Gastrocnemius medialis (tissue), 4 donors: Measurements from ENCODE around the gene RORC. TPM values are rescaled to one million over a fixed set of nuclear protein-coding genes. Genes with fewer than 3 reads are reported as not detected.
A peak's percentile ranks its signal among the peaks of the same experiment; 100 is the strongest.

Source experiments
- ATAC-seq, 2 donors: fragments of 150-250 bp; one replicate each; pipeline ENCODE4 v1.9.1; 2016
- DNase-seq, 2 donors: peaks; one replicate each; pipeline ENCODE4 v3.0.0-alpha.2; 2019
- H3K27ac ChIP-seq, 4 donors: fragments of 200-600 bp; sonication (generic); 1 replicate in 1 of 4; 2 replicates in 3 of 4; pipeline ENCODE4 v1.5.1; 2016 to 2018; ENCODE audit warnings: mild to moderate bottlenecking in 2 of 4, moderate library complexity in 1 of 4
- H3K27me3 ChIP-seq, 3 donors: fragments of 200-600 bp; sonication (generic) in 2 of 3; 1 replicate in 1 of 3; 2 replicates in 2 of 3; pipeline versions ENCODE4 v1.5.1 to v1.6.0; 2016 to 2019; ENCODE audit warnings: mild to moderate bottlenecking in 1 of 3, moderate library complexity in 1 of 3
- H3K36me3 ChIP-seq, 2 donors: fragments of 200-600 bp; sonication (generic) in 1 of 2; one replicate each; pipeline ENCODE4 v1.5.1; 2017 to 2018
- H3K4me1 ChIP-seq, 2 donors: fragments of 200-600 bp; sonication (generic) in 1 of 2; one replicate each; pipeline ENCODE4 v1.5.1; 2016 to 2017; ENCODE audit warnings: mild to moderate bottlenecking in 2 of 2
- H3K4me3 ChIP-seq, 4 donors: fragments of 200-600 bp; sonication (generic) in 3 of 4; 1 replicate in 1 of 4; 2 replicates in 3 of 4; pipeline ENCODE4 v1.5.1; 2016 to 2019; ENCODE audit warnings: mild to moderate bottlenecking in 2 of 4
- H3K9me3 ChIP-seq, 3 donors: fragments of 200-600 bp; sonication (generic) in 2 of 3; 1 replicate in 1 of 3; 2 replicates in 2 of 3; pipeline ENCODE4 v1.5.1; 2016 to 2019
- POLR2A ChIP-seq, 2 donors: fragments of 450-650 bp; IDR thresholded peaks; one replicate each; pipeline ENCODE4 v1.6.1; 2017; ENCODE audit warnings: antibody characterized with exemption in 2 of 2, mild to moderate bottlenecking in 2 of 2, moderate library complexity in 2 of 2
- in situ Hi-C, 4 donors: fragments of 200-750 bp; cut with MboI; loops; one replicate each; pipeline versions ENCODE4 v1.15.0 to v1.8.0; 2017; ENCODE audit warnings: low sequenced_read_pairs in 4 of 4
- intact Hi-C: fragments of 100-400 bp; cut with DNase I; formaldehyde crosslinking; loops from one replicate; pipeline ENCODE4 v1.15.1; 2023; ENCODE audit warnings: low total_unique reads
- total RNA-seq, 4 donors: library from RNA; depleted of rRNA; stranded (reverse); fragments of >200 nt; gene quantifications; one replicate each; pipeline versions ENCODE4 v1.1.0 to v1.2.3, GENCODE V29; 2016
- TF ChIP-seq, protein P1 (sequence below), 5 experiments: fragments of 450-650 bp in 3 of 5; fragments of 200-600 bp in 2 of 5; sonication (generic) in 2 of 5; IDR thresholded peaks in 4 of 5; conservative IDR thresholded peaks in 1 of 5; 1 replicate in 4 of 5; 2 replicates in 1 of 5; pipeline ENCODE4 v1.5.1; 2016 to 2019; ENCODE audit warnings: antibody characterized with exemption in 5 of 5, mild to moderate bottlenecking in 3 of 5, moderate library complexity in 3 of 5

RORC gene
- total RNA-seq, 4 donors from 2014 or later, result 61.3 to 251 (median 163) TPM

DNA sequence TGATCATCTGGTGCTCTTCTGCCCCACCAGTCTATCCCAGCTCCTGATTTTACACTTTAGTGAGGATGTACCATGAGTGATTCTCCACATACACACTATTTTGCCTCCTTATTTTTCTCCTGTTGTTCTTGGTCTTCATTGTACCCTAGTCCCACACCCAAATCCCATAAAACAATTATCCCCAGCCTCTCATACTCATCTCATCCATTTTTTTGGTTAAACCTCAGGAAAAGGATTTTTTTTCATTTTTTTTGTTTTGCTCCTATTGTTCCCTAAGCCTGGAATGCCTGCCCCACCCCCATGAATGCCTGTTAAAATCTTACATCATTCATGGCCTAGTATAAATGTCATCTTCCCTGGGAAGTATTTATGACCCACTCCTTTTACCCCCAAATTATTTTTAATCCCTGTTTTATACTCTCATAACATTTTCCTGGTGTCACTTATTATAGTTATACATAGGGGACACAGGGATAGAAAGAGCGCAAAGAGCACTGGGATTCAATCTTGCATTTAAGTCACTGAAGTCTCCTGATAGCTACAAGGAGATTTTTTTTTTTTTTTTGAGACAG is 21.5 kb downstream of the RORC start:
- DNase-seq, result no peak
- no peak overlapping the region for H3K4me3 ChIP-seq
- in situ Hi-C loops, result no loop called here
- peak overlapping the region in 3 of 4 donors; percentile 29 to 65 (median 36) for H3K27ac ChIP-seq
- H3K9me3 ChIP-seq, result no peaks in the 10 kb centered on the region
- no peak for ATAC-seq
- H3K27me3 ChIP-seq, result no peaks in the 10 kb centered on the region
- peaks cover 0 to 38% of the 10 kb centered on the region in 2 donors for H3K36me3 ChIP-seq
- intact Hi-C loops, result no loop called here
- TF ChIP-seq, protein P1, sequence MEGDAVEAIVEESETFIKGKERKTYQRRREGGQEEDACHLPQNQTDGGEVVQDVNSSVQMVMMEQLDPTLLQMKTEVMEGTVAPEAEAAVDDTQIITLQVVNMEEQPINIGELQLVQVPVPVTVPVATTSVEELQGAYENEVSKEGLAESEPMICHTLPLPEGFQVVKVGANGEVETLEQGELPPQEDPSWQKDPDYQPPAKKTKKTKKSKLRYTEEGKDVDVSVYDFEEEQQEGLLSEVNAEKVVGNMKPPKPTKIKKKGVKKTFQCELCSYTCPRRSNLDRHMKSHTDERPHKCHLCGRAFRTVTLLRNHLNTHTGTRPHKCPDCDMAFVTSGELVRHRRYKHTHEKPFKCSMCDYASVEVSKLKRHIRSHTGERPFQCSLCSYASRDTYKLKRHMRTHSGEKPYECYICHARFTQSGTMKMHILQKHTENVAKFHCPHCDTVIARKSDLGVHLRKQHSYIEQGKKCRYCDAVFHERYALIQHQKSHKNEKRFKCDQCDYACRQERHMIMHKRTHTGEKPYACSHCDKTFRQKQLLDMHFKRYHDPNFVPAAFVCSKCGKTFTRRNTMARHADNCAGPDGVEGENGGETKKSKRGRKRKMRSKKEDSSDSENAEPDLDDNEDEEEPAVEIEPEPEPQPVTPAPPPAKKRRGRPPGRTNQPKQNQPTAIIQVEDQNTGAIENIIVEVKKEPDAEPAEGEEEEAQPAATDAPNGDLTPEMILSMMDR (IDR thresholded peaks at IDR 0.05 in 4 of 5, conservative IDR thresholded peaks at IDR 0.05 in 1 of 5), result no peak
- no peak for TF ChIP-seq POLR2A (IDR thresholded peaks at IDR 0.05)
- H3K4me1 ChIP-seq, result peaks cover 3 to 23% of the 10 kb centered on the region in 2 donors

DNA sequence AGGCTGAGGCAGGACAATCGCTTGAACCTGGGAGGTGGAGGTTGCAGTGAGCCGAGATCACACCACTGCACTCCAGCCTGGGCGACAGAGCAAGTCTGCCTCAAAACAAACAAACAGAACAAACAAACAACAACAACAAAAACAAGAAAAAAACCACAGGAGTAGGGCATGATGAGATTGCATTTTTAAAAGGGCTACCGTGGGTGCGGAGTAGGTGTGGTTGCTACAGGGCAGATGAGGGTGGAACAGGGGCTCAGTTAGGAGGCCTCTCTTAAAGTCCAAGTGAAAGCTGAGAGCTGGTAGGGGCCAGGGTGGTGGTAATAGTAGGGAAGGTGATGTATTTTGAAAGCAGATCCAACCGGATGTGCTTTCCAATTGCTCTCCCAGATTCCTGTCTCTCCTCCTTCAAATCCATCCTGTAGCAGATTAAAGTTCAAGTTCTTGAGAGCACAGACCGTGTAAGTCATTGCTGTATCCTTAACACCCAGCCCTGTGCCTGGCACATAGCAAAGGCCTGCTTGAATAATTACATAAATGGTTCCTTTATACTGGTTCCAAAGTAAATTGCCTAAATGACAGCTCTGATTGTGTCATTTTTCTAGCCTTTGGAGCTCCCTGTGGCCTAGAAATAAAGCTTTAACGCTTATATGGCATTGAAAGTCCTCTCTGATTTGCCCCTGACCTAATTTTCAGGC is 22.2 kb downstream of the RORC start:
- H3K36me3 ChIP-seq, result peaks cover 0 to 32% of the 10 kb centered on the region in 2 donors
- DNase-seq (peak in 1 of 2 donors; percentile 2), ATAC-seq (no peak)
- TF ChIP-seq, protein P1 (IDR thresholded peaks at IDR 0.05 in 4 of 5, conservative IDR thresholded peaks at IDR 0.05 in 1 of 5), result no peak
- TF ChIP-seq POLR2A (IDR thresholded peaks at IDR 0.05), result no peak
- no peaks in the 10 kb centered on the region for H3K27me3 ChIP-seq
- intact Hi-C loops (no loop called here), in situ Hi-C loops (no loop called here)
- peaks cover 3 to 23% of the 10 kb centered on the region in 2 donors for H3K4me1 ChIP-seq
- H3K27ac ChIP-seq, result peak overlapping the region in 3 of 4 donors; percentile 29 to 65 (median 36)
- no peak overlapping the region for H3K4me3 ChIP-seq
- no peaks in the 10 kb centered on the region for H3K9me3 ChIP-seq

DNA sequence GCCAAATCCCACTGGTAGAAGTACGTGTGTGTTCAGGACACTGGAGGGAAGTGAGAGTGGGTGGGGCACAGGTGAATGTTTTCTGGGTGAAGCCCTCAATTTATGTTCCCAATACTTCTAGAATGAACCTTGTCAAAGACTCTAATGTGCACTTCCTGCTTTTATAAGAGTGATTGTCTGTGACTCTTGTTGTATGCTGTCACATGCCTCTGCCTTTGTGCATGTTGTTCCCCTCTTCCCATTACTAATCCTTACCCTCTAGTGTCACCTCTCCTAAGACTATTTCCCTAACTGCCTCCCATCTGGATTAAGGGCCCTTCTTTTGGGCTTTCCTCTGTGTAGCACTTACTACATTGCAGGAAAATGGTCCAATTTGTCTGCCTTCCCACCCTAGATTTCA is 23.8 kb downstream of the RORC start:
- H3K9me3 ChIP-seq, result no peaks in the 10 kb centered on the region
- H3K36me3 ChIP-seq, result peaks cover 0 to 27% of the 10 kb centered on the region in 2 donors
- H3K27me3 ChIP-seq, result no peaks in the 10 kb centered on the region
- intact Hi-C loops, result no loop called here
- peaks cover 3 to 25% of the 10 kb centered on the region in 2 donors for H3K4me1 ChIP-seq
- no peak for ATAC-seq
- TF ChIP-seq, protein P1 (IDR thresholded peaks at IDR 0.05 in 4 of 5, conservative IDR thresholded peaks at IDR 0.05 in 1 of 5), result no peak
- TF ChIP-seq POLR2A (IDR thresholded peaks at IDR 0.05), result no peak
- no peak overlapping the region for H3K27ac ChIP-seq
- in situ Hi-C loops, result no loop called here
- DNase-seq, result no peak
- H3K4me3 ChIP-seq, result no peak overlapping the region

DNA sequence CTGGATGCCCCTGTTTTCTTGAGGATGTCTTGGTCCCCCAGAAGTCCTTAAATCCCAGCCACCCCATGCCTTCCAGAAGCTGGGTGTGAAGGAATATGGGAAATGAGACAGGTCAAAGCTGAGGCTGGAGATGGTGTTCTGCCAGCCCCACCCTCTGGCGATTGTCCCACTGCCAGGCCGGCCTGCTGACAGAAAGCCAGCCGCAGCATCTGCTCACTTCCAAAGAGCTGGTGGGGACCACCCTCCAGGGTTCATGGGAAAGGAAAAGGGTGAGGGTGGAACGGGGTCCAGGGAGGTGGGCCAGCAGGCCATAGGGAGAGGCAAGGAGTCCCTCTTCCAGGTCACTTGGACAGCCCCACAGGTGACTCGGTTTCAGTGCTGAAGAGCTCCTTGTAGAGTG is 24.5 kb downstream of the RORC start:
- Histone ChIP-seq H3K27me3 (no peaks in the 10 kb centered on the region), H3K27ac (no peak overlapping the region), H3K36me3 (peaks cover 0 to 22% of the 10 kb centered on the region in 2 donors), H3K9me3 (no peaks in the 10 kb centered on the region), H3K4me1 (peaks cover 3 to 19% of the 10 kb centered on the region in 2 donors), H3K4me3 (no peak overlapping the region)
- ATAC-seq, result no peak
- TF ChIP-seq, protein P1 (IDR thresholded peaks at IDR 0.05 in 4 of 5, conservative IDR thresholded peaks at IDR 0.05 in 1 of 5), result no peak
- no peak for TF ChIP-seq POLR2A (IDR thresholded peaks at IDR 0.05)
- peak in 1 of 2 donors; percentile 38 for DNase-seq
- in situ Hi-C loops (no loop called here), intact Hi-C loops (no loop called here)
